OCI-LY1 (cell line): ENCODE measurements around the gene IGF2R.

Source experiments
- CTCF ChIP-seq: fragments of 200-600 bp; sonication (generic), shearing (Covaris generic); IDR thresholded peaks from 2 replicates; pipeline ENCODE4 v1.5.1; 2017; ENCODE audit warnings: mild to moderate bottlenecking, antibody characterized with exemption, low read length, moderate library complexity, mixed read lengths
- EZH2 ChIP-seq: fragments of 200-600 bp; sonication (generic), shearing (Covaris generic); IDR thresholded peaks from 2 replicates; pipeline ENCODE4 v1.8.0; 2017; ENCODE audit warnings: borderline replicate concordance, mixed run types, mild to moderate bottlenecking, antibody characterized with exemption, low read length, moderate library complexity, mixed read lengths

- TF ChIP-seq CTCF (no peak), EZH2 (no peak)
Measured at GRCh38 chr6:159968295-159969203, at the start of gene IGF2R.
